Brain microvascular endothelial cell (primary cell): Measurements from ENCODE around the gene RNF39.

Experiments used
- DNase-seq: peaks from one replicate; pipeline ENCODE4 v3.0.0-alpha.2; 2020
- H3K27ac ChIP-seq: fragments of 250-450 bp; sonication (Bioruptor Pico); 2 replicates; pipeline ENCODE4 v1.5.1; 2020; ENCODE audit warnings: mild to moderate bottlenecking, moderate library complexity
- H3K27me3 ChIP-seq: fragments of 250-450 bp; sonication (Bioruptor Pico); replicated peaks from 2 replicates; pipeline ENCODE4 v1.5.1; 2020; ENCODE audit warnings: mild to moderate bottlenecking
- H3K36me3 ChIP-seq: fragments of 250-450 bp; sonication (Bioruptor Pico); replicated peaks from 2 replicates; pipeline ENCODE4 v1.5.1; 2020; ENCODE audit warnings: mild to moderate bottlenecking
- H3K4me3 ChIP-seq: 2 replicates; pipeline ENCODE4 v1.5.1; 2011; ENCODE audit warnings: low read depth, mild to moderate bottlenecking, control low read depth, low read length, moderate library complexity
- CTCF ChIP-seq: IDR thresholded peaks from 2 replicates; pipeline ENCODE4 v1.5.1; 2011; ENCODE audit warnings: low read depth, mild to moderate bottlenecking, moderate library complexity, low read length, control low read depth, inconsistent platforms; ENCODE audit errors: missing control alignments
- in situ Hi-C: cut with HindIII; loops from 2 replicates; pipeline ENCODE4 v1.10.0; 2017; ENCODE audit warnings: low sequenced_read_pairs, low pct_ligation_motif_present

Gene RNF39

GRCh38 chr6:30087876-30088275 lies 12.3 kb upstream of the RNF39 start:
- DNase-seq = no peak
- no peak overlapping the region for H3K4me3 ChIP-seq
- TF ChIP-seq CTCF = no peak
- H3K36me3 ChIP-seq = no peaks in the 10 kb centered on the region
- in situ Hi-C loops = no loop called here
- H3K27me3 ChIP-seq = peaks cover 10% of the 10 kb centered on the region
- no peak overlapping the region for H3K27ac ChIP-seq

GRCh38 chr6:30077218-30077617 lies 1.6 kb upstream of the RNF39 start:
- no peak for TF ChIP-seq CTCF
- Histone ChIP-seq H3K27ac (no peak overlapping the region), H3K4me3 (no peak overlapping the region), H3K27me3 (peaks cover 57% of the 10 kb centered on the region), H3K36me3 (no peaks in the 10 kb centered on the region)
- in situ Hi-C loops = no loop called here
- DNase-seq = no peak

- no peak for DNase-seq
- H3K27me3 ChIP-seq = peaks cover 58% of the 10 kb centered on the region
- in situ Hi-C loops = no loop called here
- H3K27ac ChIP-seq = no peak overlapping the region
- TF ChIP-seq CTCF = peak; percentile 57
- no peak overlapping the region for H3K4me3 ChIP-seq
- H3K36me3 ChIP-seq = no peaks in the 10 kb centered on the region
These were observed 492 bp upstream of the RNF39 start for GRCh38 chr6:30075790-30076732.

GRCh38 chr6:30074331-30075093 lies 1.1 kb downstream of the RNF39 start:
- Histone ChIP-seq H3K36me3 (no peaks in the 10 kb centered on the region), H3K27me3 (peaks cover 58% of the 10 kb centered on the region), H3K4me3 (no peak overlapping the region), H3K27ac (no peak overlapping the region)
- no peak for DNase-seq
- in situ Hi-C loops = no loop called here
- TF ChIP-seq CTCF = no peak

- H3K27me3 ChIP-seq = peaks cover 53% of the 10 kb centered on the region
- H3K27ac ChIP-seq = no peak overlapping the region
- no peak for TF ChIP-seq CTCF
- in situ Hi-C loops = no loop called here
- DNase-seq = no peak
- no peak overlapping the region for H3K4me3 ChIP-seq
- no peaks in the 10 kb centered on the region for H3K36me3 ChIP-seq
These were observed 1.9 kb downstream of the RNF39 start for GRCh38 chr6:30073489-30074235.
